Measurements from ENCODE around the gene EXD2.
A peak's percentile ranks its signal among the peaks of the same experiment; 100 is the strongest.
"Not testable (repeated sequence)": the region's sequence is repeated elsewhere in the genome, so short reads cannot be mapped to it uniquely, and the experiment has no call there.

EXD2 gene

DNA sequence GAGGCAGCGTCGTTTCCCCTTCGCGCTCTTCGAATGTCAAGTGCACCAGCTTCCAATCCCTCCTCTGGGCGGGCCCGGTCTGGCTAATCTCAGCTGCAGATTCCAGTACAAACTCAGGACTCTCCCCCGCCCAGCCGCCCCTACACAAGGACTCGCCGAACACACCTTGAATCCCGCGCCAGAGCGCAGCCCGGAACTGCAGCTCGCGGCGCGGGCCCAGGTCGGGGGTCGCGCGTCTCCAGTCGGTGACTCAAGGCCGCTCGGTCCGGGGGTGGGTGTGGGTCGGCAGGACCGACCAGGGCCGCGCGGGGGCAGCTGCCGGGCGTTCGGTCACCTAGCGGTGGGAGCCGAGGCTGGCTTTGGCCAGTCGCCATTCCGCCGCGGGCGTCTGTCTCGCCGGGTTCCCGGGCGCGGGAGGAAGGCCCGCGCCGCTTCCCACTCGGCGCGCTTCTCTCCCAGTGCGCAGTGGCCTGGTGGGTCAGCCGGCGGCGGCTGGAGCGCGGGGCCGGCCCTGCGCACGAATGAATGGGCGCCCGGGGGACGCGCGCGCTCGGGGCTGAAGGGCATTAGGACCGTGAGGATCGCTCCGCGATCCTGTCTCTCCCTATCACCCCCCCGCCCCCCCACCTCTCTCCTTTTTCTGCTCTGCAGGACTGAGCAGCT lies 68.4 kb downstream of the EXD2 start, which contains the start of gene GALNT16:
GALNT16 (plus strand) TSS at position 632 of the 663 bp plus-strand sequence. CDS start 133 bp downstream, outside the sequence.
- no peak for DNase-seq

DNA sequence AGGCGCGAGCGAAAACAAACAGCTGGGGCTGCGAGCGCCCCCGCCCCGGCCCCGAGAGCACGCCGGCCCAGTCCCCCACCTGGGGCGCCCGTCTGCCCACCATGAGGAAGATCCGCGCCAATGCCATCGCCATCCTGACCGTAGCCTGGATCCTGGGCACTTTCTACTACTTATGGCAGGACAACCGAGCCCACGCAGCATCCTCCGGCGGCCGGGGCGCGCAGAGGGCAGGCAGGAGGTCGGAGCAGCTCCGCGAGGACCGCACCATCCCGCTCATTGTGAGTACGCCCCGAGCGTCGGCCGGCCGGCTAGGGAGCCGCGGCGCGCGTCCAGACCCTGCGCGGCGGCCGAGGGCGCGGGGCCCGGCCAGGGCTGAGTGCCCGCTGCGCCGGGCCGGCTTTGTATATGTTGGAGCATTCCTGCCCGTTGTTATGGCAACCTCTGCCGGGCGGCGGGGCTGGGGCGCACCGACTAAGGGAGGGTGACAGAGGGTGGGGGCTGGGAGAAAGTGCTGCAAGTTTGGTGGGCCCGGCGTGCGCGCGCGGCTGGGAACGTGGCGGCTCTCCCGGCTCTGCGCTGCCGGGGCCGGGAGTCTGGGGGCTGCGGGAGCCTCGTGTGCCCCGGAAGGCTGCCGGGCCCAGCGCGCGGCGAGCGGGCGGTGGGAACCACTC lies 69.0 kb downstream of the EXD2 start:
- no peak for DNase-seq

DNA sequence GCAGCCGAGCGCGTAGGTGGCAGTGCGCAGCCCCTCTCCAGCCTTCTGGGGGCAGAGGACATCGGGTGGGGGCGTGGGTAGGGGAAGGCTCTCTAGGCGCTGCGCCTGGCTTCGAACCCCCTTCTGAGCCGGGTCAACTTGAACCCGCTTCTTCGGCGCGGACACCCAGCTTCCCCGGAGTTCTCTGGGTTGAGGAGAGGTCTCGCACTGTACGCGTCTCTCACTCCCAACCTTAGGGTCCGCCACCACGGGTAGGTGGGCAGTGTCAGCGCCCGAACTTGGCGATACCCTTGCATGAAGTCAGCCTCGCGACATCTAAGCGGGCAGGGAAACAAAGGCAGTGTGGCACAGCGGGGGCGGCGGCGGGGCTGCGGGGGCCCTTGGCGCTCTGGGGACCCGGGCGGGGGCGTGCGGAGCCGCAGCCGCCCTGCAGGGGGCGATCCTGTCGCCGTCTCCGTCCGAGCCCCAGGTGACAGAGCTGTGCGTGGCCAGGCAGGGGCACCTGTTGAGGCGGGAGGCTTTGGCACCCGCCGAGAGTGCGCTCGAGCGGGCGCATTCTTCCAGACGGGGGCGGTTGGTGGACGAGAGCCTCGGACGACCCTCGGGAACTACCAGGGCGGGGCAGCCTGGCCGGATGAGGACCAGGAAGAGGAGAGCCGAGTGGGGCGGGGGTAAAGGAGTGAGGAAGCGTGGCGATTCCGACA lies 69.7 kb downstream of the EXD2 start:
- peak; percentile 46 for DNase-seq

DNA sequence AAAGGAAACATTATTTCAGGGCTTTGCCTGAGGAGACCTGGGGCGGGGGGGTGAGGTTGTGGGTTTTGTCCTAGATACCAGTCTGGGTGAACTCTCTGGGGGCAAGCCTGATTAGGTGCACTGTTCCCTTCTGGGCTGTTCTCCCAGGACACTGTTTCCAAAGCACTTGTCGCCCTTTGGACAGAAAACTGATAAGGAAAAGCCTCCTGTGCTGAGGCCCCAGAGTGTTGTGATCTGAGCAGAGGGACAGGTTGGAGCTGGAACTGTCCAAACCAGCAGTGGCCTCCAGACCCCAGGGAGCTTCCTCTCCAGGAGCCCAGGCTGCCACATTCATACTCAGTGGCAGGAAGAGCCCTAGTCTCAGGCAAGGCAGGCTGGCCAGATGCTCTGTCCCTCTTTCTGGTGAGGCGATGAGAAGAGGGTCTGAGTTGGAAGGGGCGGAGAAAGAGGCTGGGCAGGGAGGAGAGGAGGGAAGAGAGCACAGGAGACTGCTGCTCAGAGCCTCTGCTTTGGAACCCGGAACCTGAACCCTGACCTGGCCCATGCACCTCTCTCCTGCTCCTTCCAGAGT lies 70.5 kb downstream of the EXD2 start:
- DNase-seq: no peak

DNA sequence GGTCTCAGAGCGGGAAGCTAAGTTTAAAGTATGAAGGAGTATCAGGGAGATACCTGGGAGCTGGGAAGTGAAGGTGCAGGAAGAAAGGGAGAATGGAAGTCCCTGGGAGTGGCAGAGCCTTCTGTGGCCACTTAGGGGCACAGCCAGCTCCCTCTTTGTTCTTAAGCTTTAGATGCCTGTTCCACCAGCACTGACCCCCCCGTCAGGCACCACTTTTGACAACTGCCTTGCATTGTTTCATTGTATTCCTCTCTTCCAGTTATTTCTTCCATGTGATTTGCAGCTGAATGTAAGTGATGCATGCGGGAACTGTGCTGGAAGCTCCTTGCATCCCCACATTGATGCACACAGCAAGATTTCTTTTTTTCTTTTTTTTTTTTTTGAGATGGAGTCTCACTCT lies 71.2 kb downstream of the EXD2 start:
- DNase-seq: no peak

DNA sequence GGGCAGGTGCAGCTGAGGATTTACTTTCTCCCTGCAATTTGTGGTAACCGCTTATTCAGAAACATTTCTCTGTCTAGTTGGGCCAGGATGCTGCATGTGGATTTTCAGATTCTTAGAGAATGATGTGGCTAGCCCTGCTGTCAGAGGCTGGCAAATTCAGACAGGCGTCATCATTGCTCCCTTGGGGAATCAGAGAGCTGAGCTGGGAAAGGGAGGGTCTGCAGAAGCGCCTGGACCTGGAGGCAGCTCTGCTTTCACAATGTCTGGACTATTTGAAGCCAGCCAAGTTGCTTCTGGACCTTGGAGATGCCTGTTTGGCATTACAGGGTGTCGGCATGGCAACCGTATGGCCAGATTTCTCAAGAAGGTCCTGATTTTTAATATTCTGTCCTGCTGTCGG lies 72.1 kb downstream of the EXD2 start:
- no peak for DNase-seq

DNA sequence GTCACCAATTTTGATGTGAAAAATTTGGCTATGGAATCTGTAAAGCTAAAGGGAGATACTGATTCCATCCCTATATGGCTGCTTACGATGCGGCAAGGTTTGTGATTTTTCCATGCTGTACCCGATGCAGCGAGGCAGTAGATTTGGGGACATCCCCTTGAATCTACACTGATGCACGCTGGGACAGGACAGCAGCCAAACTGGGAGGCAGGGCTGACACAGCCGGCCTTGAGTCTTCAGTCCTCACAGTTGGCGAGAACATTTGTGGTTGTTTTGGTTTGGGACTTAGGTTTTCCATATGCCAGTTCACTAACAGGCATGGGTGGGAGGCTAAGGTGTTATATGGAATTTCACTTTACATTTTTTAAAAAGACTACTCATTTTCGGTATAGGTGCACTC lies 72.5 kb downstream of the EXD2 start:
- DNase-seq: no peak

DNA sequence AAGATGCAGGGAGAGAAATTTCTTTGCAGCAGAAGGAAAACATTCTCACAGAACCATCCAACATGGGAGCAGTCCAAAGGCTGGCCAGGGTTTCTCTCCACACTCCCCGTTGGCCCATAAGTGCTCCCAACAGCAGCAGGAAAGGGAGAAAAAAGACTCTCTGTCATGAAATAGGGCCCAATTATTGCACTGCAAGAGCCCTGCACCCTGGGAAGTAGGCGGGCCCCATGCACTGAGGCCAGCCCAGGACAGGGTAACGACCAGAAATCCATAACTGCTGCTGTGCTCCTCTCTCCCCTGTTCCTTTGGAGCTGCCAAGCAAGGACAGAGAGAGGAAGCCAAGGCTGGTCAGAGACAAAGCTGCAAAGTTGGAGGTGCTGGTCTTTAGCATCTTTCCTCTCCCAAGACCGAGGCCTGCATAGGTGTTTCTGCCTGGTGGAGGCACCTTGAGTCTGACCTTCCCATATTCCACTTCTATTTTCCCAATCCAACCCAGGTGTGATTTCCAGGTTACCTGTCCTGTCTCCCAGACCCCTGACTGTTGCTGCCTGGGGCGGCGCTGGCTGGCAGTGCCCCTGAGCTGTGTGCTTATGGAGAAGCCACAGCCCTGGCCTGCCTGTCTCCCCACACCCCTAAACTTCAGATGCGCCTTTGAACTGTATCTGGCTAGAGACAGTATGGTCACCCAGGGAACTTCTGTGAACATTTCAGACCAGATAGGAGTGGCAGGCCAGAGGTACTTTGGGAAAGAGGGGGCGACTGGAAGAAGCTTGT lies 75.5 kb downstream of the EXD2 start:
- no peak for DNase-seq

DNA sequence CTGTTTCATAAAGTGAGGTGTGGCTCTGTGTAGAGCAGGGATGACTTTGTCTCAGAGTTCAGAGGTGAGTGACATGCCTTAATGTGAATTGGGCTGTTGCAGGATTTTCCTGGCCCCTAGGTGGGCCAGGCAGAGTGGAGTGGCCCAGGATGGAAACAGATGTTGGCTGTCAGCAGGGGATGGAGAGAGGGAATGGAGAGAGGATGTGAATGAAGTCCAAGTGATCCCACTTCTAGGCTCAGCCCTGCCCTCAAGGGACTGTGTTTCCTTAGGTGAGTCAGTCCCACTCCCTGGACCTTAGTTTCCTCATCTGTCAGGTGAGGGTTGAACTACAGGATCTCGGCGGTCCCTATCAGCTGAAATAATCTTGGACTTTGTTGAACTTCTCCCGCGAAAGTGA lies 76.2 kb downstream of the EXD2 start:
- DNase-seq: no peak

DNA sequence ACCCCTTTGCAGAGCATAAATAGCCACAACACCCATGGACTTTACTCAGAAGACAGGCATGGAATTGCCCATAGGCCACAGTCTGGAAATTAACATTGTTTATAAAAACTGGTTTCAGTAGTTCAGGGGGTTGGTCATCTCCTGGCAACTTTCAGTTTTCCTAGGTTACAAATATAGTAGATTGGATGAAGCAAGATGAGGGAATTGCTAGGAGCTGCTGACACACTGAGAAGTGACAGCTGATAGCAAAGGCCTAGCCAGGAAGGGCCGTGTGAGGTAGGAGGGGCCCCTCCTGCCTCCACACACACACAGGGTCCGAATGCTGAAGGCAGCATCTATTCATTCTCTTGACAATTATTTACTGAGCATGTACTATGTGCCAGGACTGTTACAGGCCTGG lies 76.9 kb downstream of the EXD2 start:
- DNase-seq: no peak

DNA sequence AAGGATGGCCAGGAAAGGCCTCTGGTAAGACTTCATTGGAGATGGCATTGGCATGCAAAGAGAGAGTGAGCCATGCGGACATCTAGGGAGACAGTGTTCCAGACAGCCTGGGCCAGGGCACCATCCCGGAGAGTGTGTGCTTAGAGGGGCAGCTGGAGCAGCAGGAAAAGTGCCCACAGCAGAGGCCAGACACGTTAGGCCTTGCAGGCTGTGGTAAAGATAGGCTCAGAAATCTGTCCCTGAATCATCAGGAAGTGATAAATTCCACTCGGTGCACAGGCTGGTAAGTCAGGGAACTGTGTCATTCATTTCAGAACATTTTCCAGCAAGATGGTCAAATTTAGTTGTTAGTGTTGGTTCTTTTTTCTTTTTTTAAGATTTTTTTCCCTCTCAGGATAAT lies 77.5 kb downstream of the EXD2 start:
- no peak for DNase-seq

DNA sequence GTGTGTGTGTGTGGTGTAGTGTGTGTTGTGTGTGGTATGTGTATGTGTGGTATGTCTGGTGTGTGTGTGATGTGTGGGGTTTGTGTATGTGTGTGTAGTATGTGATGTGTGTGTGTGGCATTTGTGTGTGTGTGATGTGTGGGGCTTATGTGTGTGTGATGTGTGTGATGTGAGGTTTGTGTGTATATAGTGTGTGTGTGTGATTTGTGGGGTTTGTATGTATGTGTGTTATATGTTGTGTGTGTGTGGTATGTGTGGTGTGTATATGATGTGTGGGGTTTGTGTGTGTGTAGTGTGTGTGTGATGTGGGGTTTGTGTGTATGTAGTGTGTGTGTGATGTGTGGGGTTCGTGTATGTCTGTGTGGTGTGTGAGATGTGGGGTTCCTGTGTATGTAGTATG lies 78.1 kb downstream of the EXD2 start:
- DNase-seq: no peak

DNA sequence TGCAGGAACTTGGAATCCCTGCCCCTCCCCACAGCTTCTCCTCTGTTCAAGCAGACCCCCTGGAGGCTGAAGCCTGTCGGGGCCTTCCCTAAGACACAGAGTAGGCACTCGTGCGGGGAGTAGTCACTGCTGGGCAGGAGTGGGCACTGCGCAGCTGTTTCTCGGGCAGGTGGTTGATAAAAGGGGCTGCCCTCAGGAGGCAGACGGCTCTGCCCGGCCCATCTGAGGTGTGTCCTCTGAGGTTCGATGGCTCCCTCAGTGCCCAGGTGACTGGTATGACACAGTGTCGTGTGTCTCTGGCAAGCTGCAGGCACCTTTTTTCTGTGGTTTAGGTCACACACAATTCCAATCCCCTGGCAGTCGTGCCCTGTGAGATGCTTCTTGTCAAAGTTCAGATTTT lies 78.8 kb downstream of the EXD2 start:
- DNase-seq: no peak

DNA sequence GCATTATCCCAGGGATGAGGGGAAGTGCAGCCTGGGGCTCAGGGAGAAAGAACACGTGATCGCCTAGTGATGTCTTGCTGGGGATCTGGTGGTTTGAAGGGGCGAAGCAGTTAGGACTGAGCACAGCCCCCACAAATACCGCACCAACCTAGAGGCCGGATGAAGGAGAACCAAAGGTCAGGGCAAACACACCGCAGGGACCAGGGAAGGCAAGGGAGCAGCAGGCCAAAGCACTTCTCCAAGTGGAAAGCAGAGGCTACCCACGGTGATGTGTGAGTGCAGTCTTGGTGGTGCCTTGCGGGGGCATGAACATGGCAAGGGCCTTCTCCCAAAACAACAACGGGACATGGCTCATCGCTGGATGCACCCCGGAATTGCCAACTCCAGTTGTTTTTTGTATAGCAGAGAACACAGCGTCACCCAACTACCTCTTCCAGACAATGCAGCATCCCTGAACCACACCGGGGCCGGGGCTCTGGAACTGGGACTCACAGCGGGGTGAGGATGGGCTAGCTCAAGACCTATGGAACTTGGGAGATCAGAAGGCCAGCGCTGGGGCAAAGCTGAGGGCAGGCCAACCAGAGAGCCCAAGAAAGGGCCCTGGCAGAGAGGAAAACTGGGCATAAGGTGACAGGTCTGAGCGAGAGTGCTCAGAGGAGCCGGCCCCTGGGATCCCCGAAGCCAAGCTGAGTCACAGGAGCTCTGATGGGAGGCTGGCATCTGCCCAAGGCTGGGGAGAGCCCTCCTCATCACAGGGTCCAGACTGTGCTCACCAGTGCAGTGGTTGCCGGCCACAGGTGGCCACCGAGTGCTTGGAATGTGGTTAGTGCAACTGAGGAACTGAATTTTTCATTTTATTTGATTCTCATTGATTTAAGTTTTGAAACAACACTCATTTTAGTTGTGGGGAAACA lies 79.8 kb downstream of the EXD2 start:
- DNase-seq: no peak

DNA sequence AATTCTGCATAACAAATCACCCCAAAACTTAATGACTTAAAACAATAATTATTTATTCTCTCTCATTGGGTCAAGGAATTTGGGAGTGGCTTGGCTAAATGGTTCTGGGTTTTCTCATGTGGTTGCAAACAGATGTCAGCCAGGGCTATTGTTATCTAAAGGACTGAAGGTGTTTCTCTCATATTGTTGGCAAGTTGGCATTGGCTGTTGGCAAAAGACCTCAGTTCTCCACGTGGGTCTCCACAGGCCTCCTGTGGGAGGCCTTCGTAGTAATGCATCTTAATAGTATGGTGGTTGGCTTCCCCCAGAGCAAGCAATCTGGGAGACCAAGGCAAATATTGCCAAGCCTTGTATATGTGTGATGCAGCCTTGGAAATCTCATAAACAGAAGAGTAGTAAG lies 83.0 kb downstream of the EXD2 start:
- DNase-seq: no peak

DNA sequence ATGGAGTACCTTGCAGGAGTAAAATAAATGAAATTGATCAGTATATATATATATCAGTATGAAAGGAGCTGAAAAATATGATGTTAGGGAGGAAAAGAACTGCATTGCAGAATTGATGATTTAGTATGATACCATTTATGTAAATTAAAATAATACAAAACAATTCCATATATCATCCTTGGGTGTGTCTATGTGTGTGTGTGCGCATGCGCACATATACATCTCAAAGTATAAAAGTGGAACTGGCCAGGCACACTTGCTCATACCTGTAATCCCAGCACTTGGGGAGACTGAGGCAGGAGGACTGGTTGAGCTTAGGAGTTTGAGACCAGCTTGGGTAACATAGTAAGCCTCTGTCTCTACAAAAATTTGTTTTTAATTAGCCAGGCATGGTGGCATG lies 84.0 kb downstream of the EXD2 start:
- DNase-seq: no peak

DNA sequence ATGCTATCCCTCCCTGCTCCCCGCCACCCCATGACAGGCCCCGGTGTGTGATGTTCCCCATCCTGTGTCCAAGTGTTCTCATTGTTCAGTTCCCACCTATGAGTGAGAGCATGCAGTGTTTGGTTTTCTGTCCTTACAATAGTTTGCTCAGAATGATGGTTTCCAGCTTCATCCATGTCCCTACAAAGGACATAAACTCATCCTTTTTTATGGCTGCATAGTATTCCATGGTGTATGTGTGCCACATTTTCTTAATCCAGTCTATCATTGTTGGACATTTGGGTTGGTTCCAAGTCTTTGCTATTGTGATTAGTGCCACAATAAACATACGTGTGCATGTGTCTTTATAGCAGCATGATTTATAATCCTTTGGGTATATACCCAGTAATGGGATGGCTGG lies 86.1 kb downstream of the EXD2 start:
- not testable (repeated sequence) for DNase-seq

DNA sequence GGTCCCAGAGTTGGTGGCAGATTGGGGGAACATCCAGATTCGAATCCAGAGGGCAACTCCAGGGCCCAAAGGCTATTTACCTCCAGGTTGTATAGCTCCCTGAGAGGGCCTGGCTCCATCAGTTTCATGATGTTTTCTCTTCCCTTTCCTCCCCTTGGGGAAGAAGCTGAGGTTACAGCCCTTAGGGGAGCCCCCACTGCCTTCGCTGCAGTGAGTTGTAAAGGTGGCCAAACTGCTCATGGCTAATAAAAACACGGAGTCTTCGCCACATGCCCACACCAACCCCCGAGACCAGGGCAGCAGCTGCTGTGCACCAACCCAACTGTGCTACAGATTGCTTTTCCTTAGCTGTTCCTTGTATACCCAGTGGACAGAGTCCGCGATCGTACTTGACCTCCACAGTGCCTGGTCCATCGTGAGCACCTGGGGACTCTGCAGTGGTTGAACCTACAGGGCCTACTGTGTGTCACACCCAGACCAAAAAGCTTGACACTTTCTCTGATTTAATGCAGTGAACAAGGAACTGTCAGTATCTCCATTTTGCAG lies 89.5 kb downstream of the EXD2 start:
- DNase-seq: no peak

DNA sequence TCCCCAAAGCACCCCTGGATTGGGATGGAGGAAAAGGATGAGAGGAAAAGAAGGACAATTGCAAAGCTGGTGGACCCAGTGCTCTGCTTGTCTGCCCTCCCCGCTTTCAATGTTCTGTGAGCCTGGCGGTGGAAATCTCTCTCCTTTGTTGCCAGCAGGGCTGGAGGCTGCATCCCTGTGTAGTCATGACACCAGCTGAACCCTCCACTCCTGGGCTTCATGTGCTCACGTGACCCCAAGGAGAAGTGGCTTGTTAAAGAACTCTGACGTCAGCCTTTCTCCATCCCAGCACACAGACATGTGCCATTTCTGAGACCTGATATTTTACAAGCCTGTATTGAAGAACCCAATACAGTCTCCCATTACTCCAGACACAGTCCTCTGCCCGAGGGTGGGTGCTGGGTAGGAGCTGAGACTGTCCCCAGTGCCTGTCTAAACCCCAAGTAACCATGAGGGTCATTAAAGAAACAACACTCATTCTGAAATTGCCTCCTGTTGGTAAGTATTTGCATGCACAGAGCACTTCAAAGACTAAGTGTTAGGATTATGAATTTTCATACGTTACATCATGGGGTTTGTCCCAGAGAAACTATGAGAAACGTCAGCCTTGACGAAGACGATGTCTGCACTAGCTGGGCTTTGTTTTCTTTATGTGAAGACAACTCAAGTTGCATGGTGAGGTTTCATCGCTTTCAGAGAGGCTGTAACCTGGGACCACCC lies 90.3 kb downstream of the EXD2 start:
- DNase-seq: no peak

DNA sequence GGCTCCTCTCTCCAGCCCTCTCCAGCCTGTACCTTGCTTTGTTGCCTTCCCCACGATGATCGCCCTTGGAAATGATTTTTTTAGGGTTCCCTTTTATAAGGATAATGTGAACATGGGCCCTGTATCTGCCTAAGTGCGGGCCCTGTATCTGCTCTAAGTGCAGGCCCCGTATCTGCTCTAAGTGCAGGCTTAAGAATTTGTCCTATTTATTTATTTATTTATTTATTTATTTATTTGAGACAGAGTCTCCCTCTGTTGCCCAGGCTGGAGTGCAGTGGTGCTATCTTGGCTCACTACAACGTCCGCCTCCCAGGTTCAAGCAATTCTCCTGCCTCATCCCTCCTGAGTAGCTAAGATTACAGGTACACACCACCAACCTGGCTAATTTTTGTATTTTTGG lies 91.2 kb downstream of the EXD2 start:
- DNase-seq: no peak

DNA sequence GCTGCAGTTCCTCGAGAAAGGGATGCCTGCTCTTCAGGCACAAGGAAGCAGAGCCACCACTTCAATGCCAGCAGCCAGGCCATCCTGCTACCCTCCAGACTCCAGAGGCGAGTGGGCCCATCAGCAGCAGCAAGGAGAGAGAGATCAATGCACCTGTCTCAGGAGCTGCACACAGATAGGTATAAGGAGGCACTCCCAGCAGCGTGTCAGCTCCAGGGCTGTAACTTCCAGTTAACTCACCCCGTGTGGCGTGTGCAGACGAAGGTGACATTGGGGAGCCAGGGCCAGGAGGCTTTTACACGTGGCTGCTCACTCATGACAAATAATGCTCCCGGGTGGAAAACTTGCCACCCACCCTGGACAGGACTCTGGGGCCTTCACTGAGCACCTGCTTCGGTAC lies 92.9 kb downstream of the EXD2 start:
- DNase-seq: no peak

All from activated naive CD4-positive, alpha-beta T cell treated with Interleukin-2 at 50 U/mL for 16 hours (primary cell).